ENCODE data around the gene ZKSCAN2.

The ZKSCAN2 gene

GRCh38 chr16:25189305-25189704, 68.3 kb downstream of the ZKSCAN2 start:
- no peak for DNase-seq
- TF ChIP-seq, protein P1, sequence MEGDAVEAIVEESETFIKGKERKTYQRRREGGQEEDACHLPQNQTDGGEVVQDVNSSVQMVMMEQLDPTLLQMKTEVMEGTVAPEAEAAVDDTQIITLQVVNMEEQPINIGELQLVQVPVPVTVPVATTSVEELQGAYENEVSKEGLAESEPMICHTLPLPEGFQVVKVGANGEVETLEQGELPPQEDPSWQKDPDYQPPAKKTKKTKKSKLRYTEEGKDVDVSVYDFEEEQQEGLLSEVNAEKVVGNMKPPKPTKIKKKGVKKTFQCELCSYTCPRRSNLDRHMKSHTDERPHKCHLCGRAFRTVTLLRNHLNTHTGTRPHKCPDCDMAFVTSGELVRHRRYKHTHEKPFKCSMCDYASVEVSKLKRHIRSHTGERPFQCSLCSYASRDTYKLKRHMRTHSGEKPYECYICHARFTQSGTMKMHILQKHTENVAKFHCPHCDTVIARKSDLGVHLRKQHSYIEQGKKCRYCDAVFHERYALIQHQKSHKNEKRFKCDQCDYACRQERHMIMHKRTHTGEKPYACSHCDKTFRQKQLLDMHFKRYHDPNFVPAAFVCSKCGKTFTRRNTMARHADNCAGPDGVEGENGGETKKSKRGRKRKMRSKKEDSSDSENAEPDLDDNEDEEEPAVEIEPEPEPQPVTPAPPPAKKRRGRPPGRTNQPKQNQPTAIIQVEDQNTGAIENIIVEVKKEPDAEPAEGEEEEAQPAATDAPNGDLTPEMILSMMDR (IDR thresholded peaks at IDR 0.05; ENCODE audit: low read length) = no peak
- TF ChIP-seq EZH2 (optimal IDR thresholded peaks at IDR 0.05; ENCODE audit: low read depth, low read length) (no peak), EZH2phosphoT487 (IDR thresholded peaks at IDR 0.05; ENCODE audit: low read length) (no peak)
- H3K36me3 ChIP-seq (replicated peaks; ENCODE audit: insufficient read depth, low read length) = no peaks in the 10 kb centered on the region

GRCh38 chr16:25187491-25187795, 70.2 kb downstream of the ZKSCAN2 start:
- Histone ChIP-seq H3K9me2 (replicated peaks; ENCODE audit: insufficient read depth, low read length) (no peaks in the 10 kb centered on the region), H3F3A (ENCODE audit: insufficient read depth, low read length) (no peaks in the 10 kb centered on the region), H3K4me1 (ENCODE audit: low read length) (no peaks in the 10 kb centered on the region), H4K20me1 (ENCODE audit: insufficient read depth, low read length) (no peaks in the 10 kb centered on the region), H3K9ac (ENCODE audit: low read length) (no peak overlapping the region), H3K27me3 (replicated peaks; ENCODE audit: insufficient read depth, low read length) (no peaks in the 10 kb centered on the region), H3K27ac (ENCODE audit: low read length) (no peak overlapping the region), H3K9me3 (replicated peaks; ENCODE audit: insufficient read depth, low read length) (no peaks in the 10 kb centered on the region), H3K4me2 (ENCODE audit: low read depth, low read length) (no peak overlapping the region), H3K79me2 (ENCODE audit: low read length) (no peaks in the 10 kb centered on the region), H3K4me3 (ENCODE audit: low read length) (no peak overlapping the region), H2AFZ (ENCODE audit: low read length) (no peak overlapping the region), H3K36me3 (replicated peaks; ENCODE audit: insufficient read depth, low read length) (no peaks in the 10 kb centered on the region)
- no peak for DNase-seq
- TF ChIP-seq, protein P1 (IDR thresholded peaks at IDR 0.05; ENCODE audit: low read length) = no peak
- TF ChIP-seq EZH2 (optimal IDR thresholded peaks at IDR 0.05; ENCODE audit: low read depth, low read length) = no peak
- TF ChIP-seq EZH2phosphoT487 (IDR thresholded peaks at IDR 0.05; ENCODE audit: low read length) = no peak

More at GRCh38 chr16:25189305-25189704, 68.3 kb downstream of the ZKSCAN2 start:
- Histone ChIP-seq H3K4me3 (ENCODE audit: low read length) (no peak overlapping the region), H3K9me3 (replicated peaks; ENCODE audit: insufficient read depth, low read length) (no peaks in the 10 kb centered on the region), H3K9me2 (replicated peaks; ENCODE audit: insufficient read depth, low read length) (no peaks in the 10 kb centered on the region), H3K9ac (ENCODE audit: low read length) (no peak overlapping the region), H2AFZ (ENCODE audit: low read length) (no peak overlapping the region), H3K4me1 (ENCODE audit: low read length) (no peaks in the 10 kb centered on the region), H3K27ac (ENCODE audit: low read length) (no peak overlapping the region), H3F3A (ENCODE audit: insufficient read depth, low read length) (no peaks in the 10 kb centered on the region), H3K79me2 (ENCODE audit: low read length) (no peaks in the 10 kb centered on the region), H4K20me1 (ENCODE audit: insufficient read depth, low read length) (no peaks in the 10 kb centered on the region), H3K27me3 (replicated peaks; ENCODE audit: insufficient read depth, low read length) (no peaks in the 10 kb centered on the region), H3K4me2 (ENCODE audit: low read depth, low read length) (no peak overlapping the region)
